Trophoblast cell (in vitro differentiated cells and primary cell): ENCODE data around the gene ROCK2.

Experiments
- DNase-seq, 2 donors: peaks; one replicate each; pipeline ENCODE4 v3.0.0-alpha.2; 2016
- H2AFZ ChIP-seq: 2 replicates; pipeline ENCODE4 v1.6.1; 2013; ENCODE audit warnings: low read length, moderate library complexity, mild to moderate bottlenecking; ENCODE audit not compliant: insufficient read depth, poor library complexity
- H2AK5ac ChIP-seq: 2 replicates; pipeline ENCODE4 v1.6.1; 2013; ENCODE audit warnings: mild to moderate bottlenecking, low read length
- H2BK120ac ChIP-seq: 2 replicates; pipeline ENCODE4 v1.6.1; 2013; ENCODE audit warnings: low read length, mild to moderate bottlenecking, moderate library complexity; ENCODE audit not compliant: insufficient read depth, poor library complexity
- H2BK12ac ChIP-seq: 2 replicates; pipeline ENCODE4 v1.6.1; 2013; ENCODE audit warnings: mild to moderate bottlenecking, low read length, moderate library complexity
- H2BK5ac ChIP-seq: 2 replicates; pipeline ENCODE4 v1.6.1; 2013; ENCODE audit warnings: low read length, low read depth, moderate library complexity, mild to moderate bottlenecking; ENCODE audit not compliant: poor library complexity
- H3K14ac ChIP-seq: 2 replicates; pipeline ENCODE4 v1.6.1; 2013; ENCODE audit warnings: mild to moderate bottlenecking, low read length
- H3K18ac ChIP-seq: 2 replicates; pipeline ENCODE4 v1.6.1; 2013; ENCODE audit warnings: mild to moderate bottlenecking, low read length
- H3K23ac ChIP-seq: 2 replicates; pipeline ENCODE4 v1.6.1; 2013; ENCODE audit warnings: low read length
- H3K27ac ChIP-seq: 2 replicates; pipeline ENCODE4 v1.5.1; 2013; ENCODE audit warnings: low read depth, mild to moderate bottlenecking, inconsistent platforms, low read length, moderate library complexity
- H3K27me3 ChIP-seq: 2 replicates; pipeline ENCODE4 v1.6.1; 2013; ENCODE audit warnings: inconsistent platforms, mild to moderate bottlenecking, low read length, moderate library complexity; ENCODE audit not compliant: insufficient read depth
- H3K36me3 ChIP-seq, 2 experiments: 1 replicate in 1 of 2; 2 replicates in 1 of 2; pipeline ENCODE4 v1.6.1; 2013; ENCODE audit warnings: low read length in 2 of 2, mild to moderate bottlenecking in 2 of 2, moderate library complexity in 1 of 2; ENCODE audit not compliant: insufficient read depth in 2 of 2, control insufficient read depth in 1 of 2
- H3K4ac ChIP-seq: 2 replicates; pipeline ENCODE4 v1.6.1; 2013; ENCODE audit warnings: low read depth, mild to moderate bottlenecking, low read length, moderate library complexity
- H3K4me1 ChIP-seq, 2 experiments: 1 replicate in 1 of 2; 2 replicates in 1 of 2; pipeline ENCODE4 v1.6.1; 2013; ENCODE audit warnings: low read length in 2 of 2, mild to moderate bottlenecking in 2 of 2, moderate library complexity in 1 of 2; ENCODE audit not compliant: insufficient read depth in 2 of 2, control insufficient read depth in 1 of 2
- H3K4me2 ChIP-seq: 2 replicates; pipeline ENCODE4 v1.6.1; 2013; ENCODE audit warnings: inconsistent platforms, mild to moderate bottlenecking, low read length, moderate library complexity
- H3K4me3 ChIP-seq: 2 replicates; pipeline ENCODE4 v1.5.1; 2013; ENCODE audit warnings: mild to moderate bottlenecking, low read depth, low read length, inconsistent platforms
- H3K79me1 ChIP-seq: one replicate; pipeline ENCODE4 v1.6.1; 2013; ENCODE audit warnings: low read length
- H3K79me2 ChIP-seq: 2 replicates; pipeline ENCODE4 v1.6.1; 2013; ENCODE audit warnings: low read length, mild to moderate bottlenecking; ENCODE audit not compliant: control insufficient read depth, insufficient read depth, poor library complexity
- H3K9ac ChIP-seq: 2 replicates; pipeline ENCODE4 v1.6.1; 2013; ENCODE audit warnings: mild to moderate bottlenecking, low read length
- H3K9me3 ChIP-seq: 2 replicates; pipeline ENCODE4 v1.6.1; 2013; ENCODE audit warnings: low read depth, mild to moderate bottlenecking, control low read depth, inconsistent platforms, low read length; ENCODE audit not compliant: insufficient read depth
- H4K12ac ChIP-seq: 2 replicates; pipeline ENCODE4 v1.6.1; 2013; ENCODE audit warnings: low read depth, mild to moderate bottlenecking, low read length, moderate library complexity
- H4K8ac ChIP-seq: 2 replicates; pipeline ENCODE4 v1.6.1; 2013; ENCODE audit warnings: low read depth, mild to moderate bottlenecking, low read length, moderate library complexity
- H4K91ac ChIP-seq: one replicate; pipeline ENCODE4 v1.6.1; 2013; ENCODE audit warnings: low read depth, mild to moderate bottlenecking, low read length, moderate library complexity
- WGBS: extraction: QIAGEN DNeasy Blood & Tissue Kit; methylation state at CpG from one replicate; pipeline ENCODE4 v1.1.7; 2013; ENCODE audit warnings: missing lambda C conversion rate; ENCODE audit not compliant: insufficient read length, insufficient coverage; ENCODE audit errors: extremely low coverage; 5-methylcytosine and 5-hydroxymethylcytosine counted together

The ROCK2 gene

GRCh38 chr2:11327871-11328270 is 16.6 kb downstream of the ROCK2 start:
- no peak overlapping the region for H3K14ac ChIP-seq
- H3K4me1 ChIP-seq = peaks cover 0 to 2% of the 10 kb centered on the region in 2 experiments
- no peak overlapping the region for H2BK120ac ChIP-seq
- no peak for DNase-seq
- no peak overlapping the region for H3K23ac ChIP-seq
- no peak overlapping the region for H3K18ac ChIP-seq
- no peaks in the 10 kb centered on the region for H3K27me3 ChIP-seq
- H4K91ac ChIP-seq = no peak overlapping the region
- no CpG with 5 or more reads among the region's 2 CpGs for WGBS
- no peak overlapping the region for H2AK5ac ChIP-seq
- no peak overlapping the region for H3K9ac ChIP-seq
- no peak overlapping the region for H4K12ac ChIP-seq
- no peak overlapping the region for H3K4me2 ChIP-seq
- peaks cover 5% of the 10 kb centered on the region for H3K79me2 ChIP-seq
- no peak overlapping the region for H3K27ac ChIP-seq
- H4K8ac ChIP-seq = no peak overlapping the region
- H2BK12ac ChIP-seq = no peak overlapping the region
- no peaks in the 10 kb centered on the region for H3K9me3 ChIP-seq
- H3K4ac ChIP-seq = no peak overlapping the region
- no peak overlapping the region for H2BK5ac ChIP-seq
- no peaks in the 10 kb centered on the region for H3K36me3 ChIP-seq
- no peak overlapping the region for H2AFZ ChIP-seq
- H3K4me3 ChIP-seq = no peak overlapping the region
- no peaks in the 10 kb centered on the region for H3K79me1 ChIP-seq

- Histone ChIP-seq H3K27ac (no peak overlapping the region), H3K4ac (no peak overlapping the region), H3K9ac (no peak overlapping the region), H3K18ac (no peak overlapping the region), H2AK5ac (no peak overlapping the region), H3K79me1 (no peaks in the 10 kb centered on the region), H2AFZ (no peak overlapping the region), H2BK120ac (no peak overlapping the region), H3K79me2 (peaks cover 5% of the 10 kb centered on the region), H3K36me3 (no peaks in the 10 kb centered on the region), H3K4me2 (no peak overlapping the region), H2BK5ac (no peak overlapping the region), H3K9me3 (no peaks in the 10 kb centered on the region), H4K91ac (no peak overlapping the region), H4K8ac (no peak overlapping the region), H2BK12ac (no peak overlapping the region), H4K12ac (no peak overlapping the region), H3K4me3 (no peak overlapping the region), H3K27me3 (no peaks in the 10 kb centered on the region), H3K23ac (no peak overlapping the region), H3K14ac (no peak overlapping the region), H3K4me1 (peaks cover 0 to 2% of the 10 kb centered on the region in 2 experiments)
- WGBS = no CpG with 5 or more reads among the region's 4 CpGs
- no peak for DNase-seq
These were observed 17.7 kb downstream of the ROCK2 start for GRCh38 chr2:11326677-11327211.

GRCh38 chr2:11325961-11326676 is 18.3 kb downstream of the ROCK2 start:
- H4K91ac ChIP-seq = no peak overlapping the region
- peaks cover 0 to 2% of the 10 kb centered on the region in 2 experiments for H3K4me1 ChIP-seq
- H3K23ac ChIP-seq = no peak overlapping the region
- no peak for DNase-seq
- peaks cover 5% of the 10 kb centered on the region for H3K79me2 ChIP-seq
- H4K8ac ChIP-seq = no peak overlapping the region
- no peak overlapping the region for H3K4ac ChIP-seq
- no peak overlapping the region for H3K9ac ChIP-seq
- no peak overlapping the region for H2BK12ac ChIP-seq
- H3K79me1 ChIP-seq = no peaks in the 10 kb centered on the region
- H2BK5ac ChIP-seq = no peak overlapping the region
- no peaks in the 10 kb centered on the region for H3K9me3 ChIP-seq
- H3K27me3 ChIP-seq = no peaks in the 10 kb centered on the region
- no peak overlapping the region for H4K12ac ChIP-seq
- H3K4me3 ChIP-seq = no peak overlapping the region
- no peak overlapping the region for H2BK120ac ChIP-seq
- no CpG with 5 or more reads among the region's 4 CpGs for WGBS
- no peak overlapping the region for H3K4me2 ChIP-seq
- no peak overlapping the region for H2AFZ ChIP-seq
- H3K14ac ChIP-seq = no peak overlapping the region
- no peak overlapping the region for H2AK5ac ChIP-seq
- H3K27ac ChIP-seq = no peak overlapping the region
- H3K36me3 ChIP-seq = no peaks in the 10 kb centered on the region
- H3K18ac ChIP-seq = no peak overlapping the region

GRCh38 chr2:11321847-11322246 is 22.6 kb downstream of the ROCK2 start:
- Histone ChIP-seq H2AFZ (no peak overlapping the region), H4K91ac (no peak overlapping the region), H2AK5ac (no peak overlapping the region), H2BK12ac (no peak overlapping the region), H3K18ac (no peak overlapping the region), H3K4me1 (no peaks in the 10 kb centered on the region), H3K79me1 (no peaks in the 10 kb centered on the region), H3K4me2 (no peak overlapping the region), H3K27ac (no peak overlapping the region), H4K8ac (no peak overlapping the region), H3K4me3 (no peak overlapping the region), H3K79me2 (peaks cover 4% of the 10 kb centered on the region), H3K27me3 (no peaks in the 10 kb centered on the region), H3K4ac (peak overlapping the region; percentile 79), H3K23ac (no peak overlapping the region), H4K12ac (no peak overlapping the region), H2BK5ac (no peak overlapping the region), H2BK120ac (no peak overlapping the region), H3K9ac (no peak overlapping the region), H3K36me3 (no peaks in the 10 kb centered on the region), H3K9me3 (no peaks in the 10 kb centered on the region), H3K14ac (no peak overlapping the region)
- DNase-seq = no peak
- no CpG with 5 or more reads among the region's 3 CpGs for WGBS
